CD4-positive, alpha-beta T cell (primary cell): ENCODE results near the gene CAGE1. TPM values are rescaled to one million over a fixed set of nuclear protein-coding genes. Genes with fewer than 3 reads are reported as not detected.

Experiments
- ATAC-seq: fragments of 200-7000 bp; cut with Tn5 transposase; one replicate; pipeline ENCODE4 v1.10.0; 2022; ENCODE audit warnings: mild to moderate bottlenecking; ENCODE audit not compliant: poor library complexity
- CTCF ChIA-PET: fragments of 350-600 bp; sonication (Branson Sonifier 250); formaldehyde crosslinking; loops from one replicate; lab custom pipeline; 2021; ENCODE audit warnings: antibody characterized with exemption, inconsistent platforms; lab: Charles Lee
- POLR2A ChIA-PET: fragments of 350-600 bp; sonication (Branson Sonifier 250); formaldehyde crosslinking; loops from one replicate; lab custom pipeline; 2021; ENCODE audit warnings: antibody characterized with exemption, inconsistent platforms; lab: Charles Lee
- DNase-seq, 14 experiments: peaks; one replicate each; pipeline ENCODE4 v3.0.0-alpha.2; 2013 to 2020; ENCODE audit warnings: mixed read lengths in 2 of 14
- H3K27ac ChIP-seq, 2 donors: one replicate each; pipeline versions ENCODE4 v1.5.1 to v1.7.0; 2013; ENCODE audit warnings: low read length in 2 of 2, low read depth in 1 of 2, mild to moderate bottlenecking in 1 of 2
- H3K27me3 ChIP-seq, 2 experiments: 1 replicate in 1 of 2; 2 replicates in 1 of 2; pipeline versions ENCODE4 v1.6.1 to v1.7.0; 2013; ENCODE audit warnings: low read length in 2 of 2, control low read depth in 1 of 2, mild to moderate bottlenecking in 1 of 2, moderate library complexity in 1 of 2; ENCODE audit not compliant: insufficient read depth in 2 of 2, control insufficient read depth in 1 of 2
- H3K36me3 ChIP-seq: one replicate; pipeline ENCODE4 v1.6.1; 2013; ENCODE audit warnings: low read length, control low read depth; ENCODE audit not compliant: insufficient read depth
- H3K4me1 ChIP-seq: one replicate; pipeline ENCODE4 v1.6.1; 2013; ENCODE audit warnings: low read length, control low read depth; ENCODE audit not compliant: insufficient read depth
- H3K4me3 ChIP-seq: one replicate; pipeline ENCODE4 v1.5.1; 2013; ENCODE audit warnings: mild to moderate bottlenecking, low read length, moderate library complexity
- H3K9me3 ChIP-seq, 2 experiments: 1 replicate in 1 of 2; 2 replicates in 1 of 2; pipeline versions ENCODE4 v1.6.1 to v1.7.0; 2013; ENCODE audit warnings: low read length in 2 of 2, mild to moderate bottlenecking in 2 of 2, control low read depth in 1 of 2, moderate library complexity in 1 of 2; ENCODE audit not compliant: control insufficient read depth in 1 of 2, insufficient read depth in 1 of 2
- H3K27ac Mint-ChIP-seq: one replicate; pipeline ENCODE4 v1.8.0; 2020; ENCODE audit warnings: mixed read lengths
- H3K27me3 Mint-ChIP-seq: one replicate; pipeline ENCODE4 v1.8.0; 2021; ENCODE audit warnings: mixed read lengths
- H3K36me3 Mint-ChIP-seq: one replicate; pipeline ENCODE4 v1.8.0; 2021; ENCODE audit warnings: low read depth, mixed read lengths
- H3K4me1 Mint-ChIP-seq: one replicate; pipeline ENCODE4 v1.8.0; 2021; ENCODE audit warnings: low read depth, mixed read lengths
- H3K4me3 Mint-ChIP-seq: one replicate; pipeline ENCODE4 v1.8.0; 2020; ENCODE audit warnings: mild to moderate bottlenecking, mixed read lengths
- H3K9me3 Mint-ChIP-seq: one replicate; pipeline ENCODE4 v1.8.0; 2020; ENCODE audit warnings: mixed read lengths
- CTCF ChIP-seq: fragments of 200-600 bp; IDR thresholded peaks from one replicate; pipeline ENCODE4 v1.8.0; 2022; ENCODE audit warnings: antibody characterized with exemption, mild to moderate bottlenecking
- intact Hi-C, 2 experiments: fragments of 100-400 bp; cut with DNase I in 1 of 2; cut with micrococcal nuclease in 1 of 2; formaldehyde crosslinking; loops; one replicate each; pipeline versions ENCODE4 v1.15.1 to v1.9.0; 2023 to 2025; cut with DNase I, micrococcal nuclease
- total RNA-seq, 174 experiments: library from RNA in 2 of 174; stranded (reverse) in 2 of 174; gene quantifications; one replicate each; pipeline ENCODE4 v1.2.3 and lab custom pipeline; 2021 to 2026

Gene CAGE1
- total RNA-seq, 2 experiments from 2014 or later = 0.38 to 0.39 TPM

DNA sequence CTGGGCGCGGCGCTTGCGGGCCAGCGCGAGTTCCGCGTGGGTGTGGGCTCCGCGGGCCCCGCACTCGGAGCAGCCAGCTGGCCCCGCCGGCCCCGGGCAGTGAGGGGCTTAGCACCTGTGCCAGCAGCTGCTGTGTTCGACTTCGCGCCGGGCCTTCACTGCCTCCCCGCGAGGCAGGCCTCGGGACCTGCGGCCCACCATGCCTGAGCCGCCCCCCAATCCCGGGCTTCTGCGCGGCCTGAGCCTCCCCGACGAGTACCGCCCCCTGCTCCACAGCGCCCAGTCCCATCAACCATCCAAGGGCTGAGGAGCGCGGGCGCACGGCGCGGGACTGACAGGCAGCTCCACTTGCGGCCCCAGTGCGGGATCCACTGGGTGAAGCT is 36.3 kb upstream of the CAGE1 start:
- CTCF ChIA-PET = no interaction called here
- Histone ChIP-seq H3K9me3 (peaks cover 0 to 5% of the 10 kb centered on the region in 2 experiments), H3K4me3 (no peak overlapping the region), H3K27me3 (no peaks in the 10 kb centered on the region), H3K36me3 (no peaks in the 10 kb centered on the region), H3K27ac (no peak overlapping the region), H3K4me1 (no peaks in the 10 kb centered on the region)
- intact Hi-C loops = no loop called here
- H3K36me3 Mint-ChIP-seq = no peaks in the 10 kb centered on the region
- DNase-seq (no peak), ATAC-seq (no peak)
- H3K27me3 Mint-ChIP-seq = no peaks in the 10 kb centered on the region
- no peaks in the 10 kb centered on the region for H3K9me3 Mint-ChIP-seq
- POLR2A ChIA-PET = no interaction called here
- no peak overlapping the region for H3K4me3 Mint-ChIP-seq
- no peak overlapping the region for H3K27ac Mint-ChIP-seq
- TF ChIP-seq CTCF = no peak
- H3K4me1 Mint-ChIP-seq = no peaks in the 10 kb centered on the region

DNA sequence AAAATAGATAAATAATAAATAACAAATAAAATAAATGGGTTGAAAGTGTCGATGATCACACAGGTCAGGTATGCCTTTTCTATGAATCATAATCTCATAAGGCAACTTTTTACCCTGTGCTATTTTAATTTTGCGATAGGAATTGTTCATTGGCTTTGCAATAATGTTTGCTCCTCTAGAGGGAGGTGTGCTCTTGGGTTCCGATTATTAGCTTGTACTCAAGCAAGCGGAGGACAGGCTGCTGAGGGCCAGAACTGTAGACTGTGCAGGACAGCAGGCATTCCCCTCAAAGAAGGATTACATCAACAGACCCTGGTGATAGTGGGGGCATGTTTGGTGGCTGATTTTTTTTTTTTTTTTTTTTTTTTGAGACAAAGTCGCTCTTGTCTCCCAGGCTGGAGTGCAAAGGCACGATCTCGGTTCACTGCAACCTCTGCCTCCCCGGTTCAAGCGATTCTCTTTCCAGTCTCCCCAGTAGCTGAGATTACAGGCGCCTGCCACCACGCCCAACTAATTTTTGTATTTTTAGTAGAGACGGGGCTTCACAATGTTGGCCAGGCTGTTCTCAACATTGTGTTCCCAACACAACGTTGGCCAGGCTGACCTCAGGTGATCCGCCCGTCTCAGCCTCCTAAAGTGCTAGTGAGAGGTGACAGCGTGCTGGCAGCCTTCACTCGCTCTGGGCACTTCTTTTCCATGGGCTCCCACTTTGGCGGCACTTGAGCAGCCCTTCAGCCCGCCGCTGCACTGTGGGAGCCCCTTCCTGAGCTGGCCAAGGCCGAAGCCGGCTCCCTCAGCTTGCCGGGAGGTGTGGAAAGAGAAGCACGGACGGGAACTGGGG is 35.6 kb upstream of the CAGE1 start:
- H3K4me1 Mint-ChIP-seq = no peaks in the 10 kb centered on the region
- Histone ChIP-seq H3K9me3 (peaks cover 0 to 5% of the 10 kb centered on the region in 2 experiments), H3K4me3 (no peak overlapping the region), H3K4me1 (no peaks in the 10 kb centered on the region), H3K36me3 (no peaks in the 10 kb centered on the region), H3K27ac (no peak overlapping the region), H3K27me3 (no peaks in the 10 kb centered on the region)
- DNase-seq = peak in 1 of 14 experiments; percentile 4
- ChIA-PET POLR2A (no interaction called here), CTCF (no interaction called here)
- no peaks in the 10 kb centered on the region for H3K9me3 Mint-ChIP-seq
- ATAC-seq = no peak
- H3K36me3 Mint-ChIP-seq = peaks cover 4% of the 10 kb centered on the region
- no peak for TF ChIP-seq CTCF
- H3K4me3 Mint-ChIP-seq = no peak overlapping the region
- H3K27ac Mint-ChIP-seq = no peak overlapping the region
- H3K27me3 Mint-ChIP-seq = no peaks in the 10 kb centered on the region
- intact Hi-C loops = no loop called here

- POLR2A ChIA-PET = no interaction called here
- CTCF ChIA-PET = interaction anchor here (0.7 kb wide), 1 partner anchor 172 kb away, joined by 3 read pairs; no protein-coding TSS in a partner anchor
- Mint-ChIP-seq H3K4me1 (no peaks in the 10 kb centered on the region), H3K4me3 (no peak overlapping the region), H3K27me3 (no peaks in the 10 kb centered on the region), H3K36me3 (peaks cover 12% of the 10 kb centered on the region), H3K9me3 (no peaks in the 10 kb centered on the region), H3K27ac (no peak overlapping the region)
- intact Hi-C loops = no loop called here
- H3K4me3 ChIP-seq = no peak overlapping the region
- no peaks in the 10 kb centered on the region for H3K4me1 ChIP-seq
- ATAC-seq (no peak), DNase-seq (no peak)
- no peaks in the 10 kb centered on the region for H3K36me3 ChIP-seq
- H3K9me3 ChIP-seq = peaks cover 0 to 5% of the 10 kb centered on the region in 2 experiments
- no peaks in the 10 kb centered on the region for H3K27me3 ChIP-seq
- TF ChIP-seq CTCF = no peak
- H3K27ac ChIP-seq = no peak overlapping the region
Measured at GRCh38 chr6:7424058-7424457, 34.5 kb upstream of the CAGE1 start.
